Adrenal gland (tissue), 12 donors: ENCODE measurements around the gene GYG2. TPM values are rescaled to one million over a fixed set of nuclear protein-coding genes. Genes with fewer than 3 reads are reported as not detected.

Experiments used
- DNase-seq, 7 donors: peaks; one replicate each; pipeline ENCODE4 v3.0.0-alpha.2; 2019 to 2020
- H3K27ac ChIP-seq, 5 donors: fragments of 200-600 bp; sonication (generic) in 4 of 5; 1 replicate in 3 of 5; 2 replicates in 2 of 5; pipeline versions ENCODE4 v1.5.1 to v1.8.0; 2016 to 2020; ENCODE audit warnings: mild to moderate bottlenecking in 1 of 5
- H3K27me3 ChIP-seq: fragments of 200-600 bp; 2 replicates; pipeline ENCODE4 v1.8.0; 2021
- H3K36me3 ChIP-seq, 2 donors: fragments of 200-600 bp; replicated peaks in 1 of 2; 1 replicate in 1 of 2; 2 replicates in 1 of 2; pipeline versions ENCODE4 v1.5.1 to v1.8.0; 2018 to 2022
- H3K4me1 ChIP-seq, 2 donors: fragments of 200-600 bp; replicated peaks in 1 of 2; 1 replicate in 1 of 2; 2 replicates in 1 of 2; pipeline versions ENCODE4 v1.5.1 to v1.8.0; 2018 to 2021
- H3K4me3 ChIP-seq, 4 donors: fragments of 200-600 bp; sonication (generic) in 3 of 4; one replicate each; pipeline ENCODE4 v1.5.1; 2016 to 2018
- H3K9me3 ChIP-seq, 3 donors: fragments of 200-600 bp; sonication (generic) in 1 of 3; replicated peaks in 1 of 3; 1 replicate in 2 of 3; 2 replicates in 1 of 3; pipeline versions ENCODE4 v1.5.1 to v1.8.0; 2016 to 2021
- POLR2A ChIP-seq, 2 donors: fragments of 450-650 bp; IDR thresholded peaks; one replicate each; pipeline ENCODE4 v1.6.1; 2017; ENCODE audit warnings: antibody characterized with exemption in 2 of 2, mild to moderate bottlenecking in 2 of 2, moderate library complexity in 1 of 2
- WGBS, 4 donors: extraction: QIAGEN DNeasy Blood & Tissue Kit in 2 of 4; methylation state at CpG; one replicate each; pipeline versions ENCODE4 v1.1.5 to v1.1.7; 2013 to 2017; 5-methylcytosine and 5-hydroxymethylcytosine counted together
- intact Hi-C, 2 donors: fragments of 100-400 bp; cut with DNase I; formaldehyde crosslinking; loops; one replicate each; pipeline versions ENCODE4 v1.14.1 to v1.15.0; 2022 to 2023
- polyA plus RNA-seq, 3 donors: library from polyadenylated mRNA; stranded (reverse); fragments of 200-250 nt in 2 of 3; fragments of 350-450 nt in 1 of 3; fragmentation: Illumina TruSeq in 1 of 3; extraction: RNeasy Lipid Tissue Mini Kit (QIAGEN cat#74804) in 1 of 3; gene quantifications; one replicate each; pipeline ENCODE4 v1.2.3, GENCODE V29; 2013 to 2014
- total RNA-seq, 9 donors: library from RNA; depleted of rRNA in 4 of 9; stranded (reverse); fragments of >200 nt in 4 of 9; fragments of 120-200 nt in 1 of 9; fragmentation: NEBNext Ultra II Directional in 1 of 9; extraction: Animal tissue kit (Norgen Biotek cat#: 25700) in 1 of 9; gene quantifications; one replicate each; pipeline versions ENCODE4 v1.1.0 to v1.2.4, GENCODE V29; 2013 to 2023
- TF ChIP-seq, protein P1 (sequence below), 6 experiments: fragments of 450-650 bp in 4 of 6; fragments of 200-600 bp in 2 of 6; sonication (generic) in 1 of 6; IDR thresholded peaks; 1 replicate in 5 of 6; 2 replicates in 1 of 6; pipeline versions ENCODE4 v1.5.1 to v1.8.0; 2016 to 2021; ENCODE audit warnings: antibody characterized with exemption in 6 of 6, mild to moderate bottlenecking in 2 of 6, moderate library complexity in 1 of 6
- donor health status: healthy with polysubstance abuse.
- donor health status: Bipolar disorder and iron deficiency.
- donor health status: DM: yes; HTN: yes; CAD: no.
- donor health status: DM: no; HTN: no; CAD: no.
- donor health status: DM: no; HTN: no; CAD: no.
- donor health status: DM: yes; HTN: yes; CAD: no.

The GYG2 gene
- total and polyA plus RNA-seq, 12 donors = 0.26 to 13.4 (median 2.3) TPM

DNA sequence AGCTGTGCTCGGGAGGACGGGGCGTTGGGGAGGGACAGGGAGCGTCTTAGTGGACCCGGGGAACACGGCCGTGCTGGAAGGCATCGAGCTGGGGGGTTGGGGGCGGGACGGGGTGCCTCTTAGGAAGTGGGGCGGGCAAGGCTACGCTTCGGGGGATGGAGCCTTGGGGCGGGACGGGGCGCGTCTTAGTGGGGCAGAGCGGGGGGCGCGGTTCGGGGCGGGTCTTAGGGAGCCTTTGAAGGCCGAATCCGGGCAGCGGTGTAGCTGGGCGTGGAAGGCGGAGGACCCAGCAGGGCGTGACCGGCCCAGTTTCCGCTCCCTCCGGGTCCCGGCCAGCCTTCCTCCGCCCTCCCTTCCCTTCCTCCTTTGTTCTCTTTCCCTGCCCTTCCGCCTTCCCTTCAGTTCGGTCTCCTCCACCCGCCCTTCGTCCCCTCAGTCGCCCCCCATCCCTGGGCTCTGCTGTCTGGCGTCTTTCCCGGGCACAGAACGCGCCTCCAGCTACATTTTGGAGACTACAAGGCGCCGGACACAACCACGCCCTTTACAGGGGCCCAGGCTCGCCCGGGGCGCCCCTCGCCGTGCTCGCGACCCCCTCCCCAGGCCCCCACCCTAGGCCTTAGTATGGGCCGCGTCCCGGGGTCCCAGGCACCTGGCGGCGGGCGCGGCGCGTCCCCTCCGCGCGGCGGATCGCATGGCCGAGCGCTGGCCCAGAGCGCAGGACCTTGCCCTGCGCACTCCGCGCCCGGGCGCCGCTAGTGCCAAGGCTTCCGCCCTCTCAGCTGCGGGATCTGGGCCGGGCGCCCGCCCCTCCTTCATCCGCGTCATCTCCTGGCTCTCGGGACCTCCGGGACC lies 100.1 kb downstream of the GYG2 start, which contains the start of gene ARSD:
Gene ARSD (minus strand): TSS at position 757 of the 852 bp plus-strand sequence. CDS start 64 bp downstream, at position 693.
- Histone ChIP-seq H3K27me3 (no peaks in the 10 kb centered on the region), H3K4me1 (no peaks in the 10 kb centered on the region), H3K4me3 (peak within 1 kb of the TSS in 2 of 4 donors; percentile 57 to 88), H3K27ac (peak within 1 kb of the TSS in 4 of 5 donors; percentile 75 to 96 (median 87)), H3K9me3 (no peaks in the 10 kb centered on the region), H3K36me3 (no peaks in the 10 kb centered on the region)
- peak; percentile 75 to 89 (median 86) for DNase-seq
- intact Hi-C loops = no loop called here
- peak; percentile 83 to 90 for TF ChIP-seq POLR2A (IDR thresholded peaks at IDR 0.05)
- TF ChIP-seq, protein P1, sequence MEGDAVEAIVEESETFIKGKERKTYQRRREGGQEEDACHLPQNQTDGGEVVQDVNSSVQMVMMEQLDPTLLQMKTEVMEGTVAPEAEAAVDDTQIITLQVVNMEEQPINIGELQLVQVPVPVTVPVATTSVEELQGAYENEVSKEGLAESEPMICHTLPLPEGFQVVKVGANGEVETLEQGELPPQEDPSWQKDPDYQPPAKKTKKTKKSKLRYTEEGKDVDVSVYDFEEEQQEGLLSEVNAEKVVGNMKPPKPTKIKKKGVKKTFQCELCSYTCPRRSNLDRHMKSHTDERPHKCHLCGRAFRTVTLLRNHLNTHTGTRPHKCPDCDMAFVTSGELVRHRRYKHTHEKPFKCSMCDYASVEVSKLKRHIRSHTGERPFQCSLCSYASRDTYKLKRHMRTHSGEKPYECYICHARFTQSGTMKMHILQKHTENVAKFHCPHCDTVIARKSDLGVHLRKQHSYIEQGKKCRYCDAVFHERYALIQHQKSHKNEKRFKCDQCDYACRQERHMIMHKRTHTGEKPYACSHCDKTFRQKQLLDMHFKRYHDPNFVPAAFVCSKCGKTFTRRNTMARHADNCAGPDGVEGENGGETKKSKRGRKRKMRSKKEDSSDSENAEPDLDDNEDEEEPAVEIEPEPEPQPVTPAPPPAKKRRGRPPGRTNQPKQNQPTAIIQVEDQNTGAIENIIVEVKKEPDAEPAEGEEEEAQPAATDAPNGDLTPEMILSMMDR (IDR thresholded peaks at IDR 0.05) = no peak
- WGBS, 4 donors = 0 to 1% (median 1%) methylated on average over 14 to 78 of the region's 84 CpGs

DNA sequence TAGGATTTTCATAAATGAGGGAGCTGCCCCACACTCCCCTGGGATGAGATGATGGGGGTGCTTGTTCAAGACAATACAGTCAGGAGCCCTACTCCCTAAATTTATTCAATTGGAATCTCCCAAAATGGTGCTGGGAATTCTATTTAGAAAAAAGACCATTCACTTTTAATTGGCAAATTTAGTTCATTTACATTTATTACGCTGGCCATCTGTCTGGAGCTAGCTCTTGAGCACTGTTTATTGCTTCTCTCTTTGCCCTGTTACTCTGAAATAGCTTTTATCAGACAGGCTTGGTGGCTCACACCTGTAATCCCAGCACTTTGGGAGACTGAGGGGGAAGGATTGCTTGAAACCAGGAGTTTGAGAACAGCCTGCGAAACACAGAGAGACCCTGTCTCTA lies 102.4 kb downstream of the GYG2 start:
- TF ChIP-seq, protein P1 (IDR thresholded peaks at IDR 0.05) = no peak
- TF ChIP-seq POLR2A (IDR thresholded peaks at IDR 0.05) = no peak
- no peak overlapping the region for H3K27ac ChIP-seq
- H3K4me1 ChIP-seq = no peaks in the 10 kb centered on the region
- no peak for DNase-seq
- intact Hi-C loops = no loop called here
- H3K27me3 ChIP-seq = no peaks in the 10 kb centered on the region
- no peaks in the 10 kb centered on the region for H3K9me3 ChIP-seq
- no peak overlapping the region for H3K4me3 ChIP-seq
- 85 to 95% (median 91%) methylated on average over 2 of the region's 2 CpGs for WGBS, 4 donors
- H3K36me3 ChIP-seq = no peaks in the 10 kb centered on the region

DNA sequence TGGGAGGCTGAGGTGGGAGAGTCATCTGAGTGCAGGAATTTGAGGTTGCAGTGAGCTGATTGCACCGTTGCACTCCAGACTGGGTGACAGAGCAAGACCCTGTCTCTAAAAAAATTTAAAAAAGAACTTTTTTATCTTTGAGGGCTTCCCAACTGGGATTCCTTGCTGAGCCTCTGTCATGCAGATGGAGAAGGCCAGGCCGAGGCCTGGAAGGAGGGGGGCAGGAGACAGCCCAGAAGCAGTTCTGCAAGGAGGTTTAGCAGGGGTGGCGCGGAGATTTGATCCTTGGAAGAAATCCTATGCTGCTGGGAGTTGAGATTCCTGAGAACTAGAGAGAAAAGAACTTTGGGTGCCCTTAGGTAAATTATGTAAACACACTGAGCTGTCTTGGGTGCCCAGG lies 102.9 kb downstream of the GYG2 start:
- H3K36me3 ChIP-seq = no peaks in the 10 kb centered on the region
- TF ChIP-seq, protein P1 (IDR thresholded peaks at IDR 0.05) = no peak
- TF ChIP-seq POLR2A (IDR thresholded peaks at IDR 0.05) = no peak
- WGBS, 4 donors = 78 to 100% (median 82%) methylated on average over 3 to 4 of the region's 4 CpGs
- H3K27me3 ChIP-seq = no peaks in the 10 kb centered on the region
- no peak overlapping the region for H3K4me3 ChIP-seq
- no peak overlapping the region for H3K27ac ChIP-seq
- intact Hi-C loops = no loop called here
- no peak for DNase-seq
- no peaks in the 10 kb centered on the region for H3K9me3 ChIP-seq
- H3K4me1 ChIP-seq = no peaks in the 10 kb centered on the region

Other genes starting within 250 kb of the GYG2 start
- gene CD99, start 137.6 kb upstream of the GYG2 start, total RNA-seq = 100 to 1,000 TPM in 8 of 9 donors, 10 to 100 TPM in 1; 89.4 to 266 (median 195) TPM
- gene CD99, start 137.6 kb upstream of the GYG2 start, polyA plus RNA-seq = 100 to 1,000 TPM; 166 to 202 (median 166) TPM
- gene XG, start 76.9 kb upstream of the GYG2 start, total RNA-seq = under 1 TPM in 1 of 9 donors, not detected in 8; 0.06 TPM
- under 1 TPM in 1 of 3 donors, not detected in 2; 0.07 TPM for gene XG, start 76.9 kb upstream of the GYG2 start, polyA plus RNA-seq
- gene ARSD, start 100.4 kb downstream of the GYG2 start, total RNA-seq = 10 to 100 TPM; 10.4 to 24.9 (median 19.7) TPM
- 10 to 100 TPM in 2 of 3 donors, 1 to 10 TPM in 1; 9.9 to 13.5 (median 11.5) TPM for gene ARSD, start 100.4 kb downstream of the GYG2 start, polyA plus RNA-seq
- gene ARSH, start 177.6 kb downstream of the GYG2 start, total RNA-seq = not detected
- not detected for gene ARSH, start 177.6 kb downstream of the GYG2 start, polyA plus RNA-seq
- gene ARSF, start 212.5 kb downstream of the GYG2 start, total RNA-seq = 1 to 10 TPM in 3 of 9 donors, under 1 TPM in 2, not detected in 4; 0.27 to 4.0 (median 1.3) TPM
- 1 to 10 TPM; 1.8 to 7.2 (median 3.1) TPM for gene ARSF, start 212.5 kb downstream of the GYG2 start, polyA plus RNA-seq